ENCODE measurements around the gene FILIP1L.

DNA sequence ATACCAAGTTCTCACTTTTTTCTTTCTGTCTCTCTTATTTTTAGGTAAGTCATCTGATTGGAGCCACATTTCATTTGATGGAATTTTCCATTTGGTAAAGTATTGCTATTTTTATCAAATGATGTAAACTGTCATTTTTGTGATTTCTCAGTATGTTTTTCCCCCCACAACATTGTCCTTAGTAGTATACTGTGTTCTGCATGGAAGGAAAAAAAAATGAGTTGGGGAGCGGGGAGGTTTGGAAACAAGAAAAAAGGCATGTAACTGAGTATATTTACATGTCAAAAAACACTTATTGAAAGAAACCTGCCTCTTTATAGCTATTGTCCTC lies 104.2 kb downstream of the FILIP1L start:
- TF ChIP-seq CTCF (IDR thresholded peaks at IDR 0.05 in 4 of 5, conservative IDR thresholded peaks at IDR 0.05 in 1 of 5): no peak
- no peak for TF ChIP-seq POLR2A (IDR thresholded peaks at IDR 0.05)
